C4-2B (cell line): ENCODE measurements around the gene FTHL17.

ENCODE experiments used
- H3K27ac ChIP-seq: fragments of 450-650 bp; 2 replicates; pipeline ENCODE4 v1.5.1; 2017
- CTCF ChIP-seq: fragments of 450-650 bp; conservative IDR thresholded peaks from 2 replicates; pipeline ENCODE4 v1.5.1; 2017; ENCODE audit warnings: mild to moderate bottlenecking
- ZFX ChIP-seq: fragments of 450-650 bp; IDR thresholded peaks from 2 replicates; pipeline ENCODE4 v1.6.1; 2017

Gene FTHL17

GRCh38 chrX:31098079-31098478, 26.2 kb upstream of the FTHL17 start:
- no peak overlapping the region for H3K27ac ChIP-seq
- no peak for TF ChIP-seq CTCF
- no peak for TF ChIP-seq ZFX

GRCh38 chrX:31093639-31093975, 21.8 kb upstream of the FTHL17 start:
- no peak overlapping the region for H3K27ac ChIP-seq
- no peak for TF ChIP-seq ZFX
- TF ChIP-seq CTCF, result no peak

GRCh38 chrX:31092970-31093638, 21.3 kb upstream of the FTHL17 start:
- no peak for TF ChIP-seq ZFX
- no peak for TF ChIP-seq CTCF

GRCh38 chrX:31092476-31092875, 20.6 kb upstream of the FTHL17 start:
- TF ChIP-seq ZFX (no peak), CTCF (no peak)
- H3K27ac ChIP-seq, result no peak overlapping the region

More at GRCh38 chrX:31092970-31093638, 21.3 kb upstream of the FTHL17 start:
- H3K27ac ChIP-seq, result no peak overlapping the region

- H3K27ac ChIP-seq, result no peak overlapping the region
Observed at GRCh38 chrX:31091819-31092218, 20.0 kb upstream of the FTHL17 start.

GRCh38 chrX:31074522-31074921, 2.7 kb upstream of the FTHL17 start:
- no peak overlapping the region for H3K27ac ChIP-seq
- TF ChIP-seq ZFX (no peak), CTCF (no peak)

More at GRCh38 chrX:31091819-31092218, 20.0 kb upstream of the FTHL17 start:
- TF ChIP-seq ZFX (no peak), CTCF (no peak)

GRCh38 chrX:31071262-31071661, 579 bp downstream of the FTHL17 start:
- no peak overlapping the region for H3K27ac ChIP-seq
- TF ChIP-seq CTCF (no peak), ZFX (no peak)
